ENCODE data around the gene GNB5.
"Not testable (repeated sequence)": the region's sequence is repeated elsewhere in the genome, so short reads cannot be mapped to it uniquely, and the experiment has no call there.

GNB5 gene

DNA sequence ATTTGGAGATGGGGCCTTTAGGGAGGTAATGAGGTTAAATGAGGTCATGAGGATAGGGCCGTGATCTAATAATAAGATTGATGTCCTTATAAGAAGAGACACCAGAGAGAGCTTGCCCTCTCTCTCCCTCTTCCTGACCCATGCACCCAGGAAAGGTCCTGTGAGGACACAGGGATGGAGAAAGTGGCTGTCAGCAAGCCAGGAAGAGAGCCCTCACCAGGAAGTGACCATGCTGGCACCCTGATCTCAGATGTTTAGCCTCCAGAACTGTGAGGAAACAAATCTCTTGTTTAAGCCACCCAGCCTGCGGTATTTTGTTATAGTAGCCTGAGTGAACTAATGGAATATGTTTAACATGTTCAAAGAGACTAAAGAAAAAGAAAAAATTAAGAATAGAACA lies 15.3 kb upstream of the GNB5 start:
- DNase-seq: no peak

DNA sequence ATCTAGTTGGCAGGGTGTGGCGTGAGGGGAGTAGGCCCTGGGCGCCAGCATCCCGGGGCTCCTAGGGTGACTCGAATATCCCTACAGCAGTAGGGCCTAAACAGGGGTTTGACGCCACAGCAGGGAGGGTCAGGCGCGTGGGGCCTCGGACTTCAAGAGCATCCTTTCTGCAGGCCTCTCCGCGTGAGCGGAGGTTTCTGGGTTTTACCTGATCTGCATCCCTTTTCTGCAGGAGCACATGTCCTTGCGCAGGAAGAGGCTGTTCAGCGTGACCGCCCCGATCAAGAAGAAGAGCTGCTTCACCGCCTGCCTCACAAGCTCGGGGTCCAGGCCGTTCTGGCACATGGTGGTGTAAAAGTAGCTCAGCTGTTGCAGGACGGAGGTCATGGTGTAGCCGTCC lies 13.5 kb upstream of the GNB5 start:
- DNase-seq: no peak

DNA sequence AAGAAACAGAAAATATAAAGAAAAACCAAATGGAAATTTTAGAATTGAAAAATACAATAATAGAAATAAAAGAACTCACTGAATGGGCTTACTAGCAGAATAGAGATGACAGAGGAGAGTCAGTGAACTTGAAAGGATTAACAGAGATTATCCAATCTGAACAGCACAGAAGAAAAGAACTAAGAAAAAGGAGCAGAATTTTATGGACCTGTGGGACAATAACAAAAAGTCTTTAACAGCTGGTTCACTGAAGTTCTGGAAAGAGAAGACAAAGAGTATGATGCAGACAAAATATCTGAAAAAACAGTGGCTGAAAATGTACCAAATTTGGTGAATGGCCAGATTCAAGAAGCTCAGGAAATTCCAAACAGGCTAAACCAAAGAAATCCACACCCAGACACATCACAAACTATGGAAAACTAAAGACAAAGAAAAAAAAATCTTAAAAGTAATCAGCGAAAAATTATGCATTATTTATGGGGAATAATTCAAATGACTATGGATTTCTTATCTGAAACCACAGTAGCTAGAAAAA lies 9.7 kb upstream of the GNB5 start:
- DNase-seq: no peak

DNA sequence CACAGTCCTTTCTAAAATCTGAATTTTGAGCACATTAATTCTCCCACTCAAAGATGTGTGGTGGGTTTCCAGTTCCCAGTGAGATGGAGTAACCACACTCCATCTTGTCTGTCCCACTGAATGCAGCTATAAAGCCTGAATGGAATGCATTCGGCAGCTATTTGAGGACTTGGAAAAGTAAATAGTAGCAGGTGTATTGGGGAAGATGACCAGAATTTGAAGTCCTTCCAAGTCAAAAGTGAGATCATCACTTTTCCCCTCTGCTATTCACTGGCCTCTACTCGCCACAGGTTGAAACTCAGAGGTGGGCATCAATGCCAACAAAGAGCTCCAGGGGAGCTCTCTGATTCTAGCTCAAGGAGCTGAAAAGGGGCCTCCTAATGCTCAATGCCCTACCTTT lies 8.1 kb upstream of the GNB5 start:
- DNase-seq: no peak

DNA sequence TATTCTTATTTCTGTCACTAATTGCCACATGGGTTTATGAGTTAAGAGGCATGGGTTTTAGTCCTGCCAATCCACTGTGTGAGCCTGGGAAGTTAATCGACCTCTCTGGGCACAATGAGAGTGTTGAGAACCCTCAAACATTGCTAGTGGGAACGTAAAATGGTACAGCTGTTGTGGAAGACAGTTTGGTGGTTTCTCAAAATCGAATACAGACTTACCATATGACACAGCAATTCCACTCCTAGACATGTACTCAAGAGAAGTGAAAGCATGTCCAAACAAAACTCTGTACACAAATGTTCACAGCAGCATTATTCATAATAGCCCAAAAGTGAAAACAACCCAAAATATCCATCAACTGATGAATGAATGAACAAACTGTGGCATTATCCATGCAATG lies 5.7 kb upstream of the GNB5 start:
- no peak for DNase-seq

DNA sequence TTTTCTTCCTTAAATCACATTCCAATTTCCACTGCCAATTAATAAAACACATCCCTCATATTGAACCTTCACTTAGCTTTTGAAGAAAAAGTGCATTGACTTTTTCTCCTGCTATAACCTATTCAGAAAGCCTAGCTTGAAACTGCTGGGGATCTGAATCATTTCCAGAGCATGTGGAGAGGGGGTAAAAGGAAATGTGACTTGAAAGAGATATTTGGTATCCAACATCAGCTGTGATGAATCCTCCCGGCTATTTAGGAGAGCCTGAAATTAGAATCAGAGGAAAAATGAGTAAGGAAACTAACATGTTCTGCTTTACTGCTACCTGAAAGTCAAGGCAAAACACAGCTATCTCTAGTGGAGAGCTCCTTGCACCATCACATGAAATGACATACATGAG lies 2.6 kb upstream of the GNB5 start:
- no peak for DNase-seq

DNA sequence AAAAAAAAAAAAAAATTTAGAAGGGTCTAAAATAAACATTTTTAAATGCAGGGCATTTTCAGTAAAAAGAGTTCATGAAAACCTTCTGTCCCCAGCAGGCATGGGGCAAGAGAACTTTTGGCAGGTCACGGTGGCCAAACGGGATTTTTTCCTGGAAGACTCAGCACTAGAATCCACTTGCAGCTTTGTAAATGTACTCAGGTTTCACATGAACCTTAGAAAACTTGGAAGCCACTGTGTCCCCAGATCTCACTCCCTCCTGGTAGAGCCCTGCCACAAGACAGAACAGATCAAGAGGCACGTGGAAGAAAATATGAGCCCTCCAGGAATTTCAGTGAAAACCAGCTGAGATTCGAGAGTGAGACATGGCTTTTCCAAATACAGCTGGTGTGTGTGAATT lies 2.1 kb upstream of the GNB5 start:
- no peak for DNase-seq

DNA sequence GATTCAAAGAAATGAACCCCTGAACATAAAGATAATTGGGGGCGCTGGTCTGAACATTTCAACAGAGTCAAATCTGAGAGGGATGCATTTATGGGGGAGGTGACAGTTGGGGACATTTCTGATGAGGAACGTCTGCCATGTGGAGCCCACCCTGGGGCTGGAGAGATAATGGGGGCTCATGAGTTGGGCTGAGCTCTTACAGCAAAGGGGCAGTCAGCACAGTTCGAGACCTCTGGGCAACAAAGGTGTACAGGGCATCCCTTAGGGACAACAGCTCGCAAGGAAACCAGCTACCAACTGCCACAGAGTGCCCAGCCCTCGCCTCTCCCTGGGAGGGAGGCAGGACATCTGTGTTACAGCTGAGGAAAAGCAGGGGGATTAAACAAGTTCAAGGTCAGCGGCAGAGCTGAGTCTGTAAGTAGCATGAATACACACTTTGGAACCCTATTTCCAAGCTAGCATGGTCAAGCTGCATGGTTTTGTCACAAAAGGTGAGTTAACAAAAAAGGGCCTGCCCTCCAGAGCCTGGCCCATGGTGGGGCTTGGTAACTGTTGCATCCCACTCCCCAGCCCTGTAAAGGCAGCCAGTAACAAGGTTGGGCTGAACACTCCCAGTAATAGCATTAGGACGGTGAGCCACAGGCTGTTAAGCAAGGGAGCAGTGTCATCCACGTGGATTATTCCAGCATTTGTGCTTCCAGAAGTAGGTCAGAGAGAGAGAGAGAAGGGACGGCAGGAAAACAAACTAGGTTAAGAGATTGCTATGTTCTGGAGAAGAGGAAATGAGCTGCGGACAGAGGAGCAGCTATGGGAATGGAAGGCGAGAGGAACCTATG lies 4.3 kb downstream of the GNB5 start:
- no peak for DNase-seq

DNA sequence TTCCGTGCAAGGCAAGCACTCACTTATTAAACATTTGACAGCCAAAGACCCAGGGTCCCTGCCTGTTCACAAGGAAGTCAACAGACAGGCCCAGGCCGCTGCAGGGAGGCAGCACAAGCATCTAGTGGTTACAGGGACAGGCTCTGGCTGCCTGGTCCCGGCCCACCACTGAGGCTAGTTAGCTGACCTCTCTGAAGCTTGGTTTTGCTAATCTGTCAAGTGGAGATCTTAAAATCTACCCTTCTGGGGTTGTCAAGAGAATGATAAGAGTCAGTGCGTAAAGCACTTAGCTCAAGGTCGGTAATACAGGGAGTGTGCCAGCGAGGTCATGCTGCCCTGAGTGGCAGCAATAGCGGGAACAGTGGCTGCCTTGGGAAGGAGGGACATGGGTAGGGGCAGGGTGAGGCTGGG lies 6.0 kb downstream of the GNB5 start:
- no peak for DNase-seq

DNA sequence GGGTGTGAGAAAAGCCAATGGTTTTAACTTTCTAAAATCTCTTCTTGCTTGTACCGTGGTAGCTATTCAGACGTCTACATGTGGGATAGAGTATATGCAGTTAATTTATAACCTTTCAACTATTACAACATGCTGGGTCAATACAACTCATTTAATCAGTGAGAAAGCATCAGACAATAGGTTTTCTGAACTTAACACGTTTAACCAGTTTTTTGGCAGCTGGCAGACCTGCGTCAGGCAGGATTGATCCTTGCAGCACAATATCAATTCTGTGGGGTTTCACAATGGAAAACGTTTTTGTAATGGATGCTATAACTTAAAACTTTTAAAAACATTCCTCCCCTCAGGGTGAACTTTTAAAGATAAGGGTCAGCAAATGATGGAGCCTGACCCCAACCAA lies 6.5 kb downstream of the GNB5 start:
- no peak for DNase-seq

DNA sequence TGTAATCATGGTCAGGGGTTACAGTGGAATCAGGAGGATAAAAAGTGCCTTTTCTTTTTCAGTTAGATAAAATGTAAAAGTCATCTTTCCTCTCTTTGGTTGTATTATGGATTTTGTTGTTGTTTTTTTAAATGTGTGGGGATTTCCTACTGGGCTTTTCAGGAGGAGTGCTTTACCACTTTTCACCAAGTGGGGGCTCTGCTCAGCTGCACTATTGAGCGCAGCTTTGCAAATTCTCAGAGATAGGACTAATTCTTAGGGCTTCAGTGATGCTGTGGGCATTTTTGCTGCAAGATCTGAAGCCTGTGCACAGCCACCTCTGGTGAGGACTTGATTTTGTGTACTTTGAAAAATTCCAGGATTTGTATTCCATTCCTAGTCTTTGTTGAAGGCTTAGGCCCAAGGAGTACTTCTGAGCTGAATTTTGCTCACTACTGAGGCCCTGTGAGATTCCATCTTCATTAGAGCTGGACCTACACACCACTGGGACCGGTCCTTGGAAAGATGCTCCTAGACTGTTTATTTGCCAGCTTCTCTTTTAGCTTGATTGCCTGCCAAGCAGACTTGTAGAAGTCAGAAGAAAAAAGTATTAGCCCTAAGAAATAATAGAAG lies 7.5 kb downstream of the GNB5 start:
- peak; percentile 39 for DNase-seq

DNA sequence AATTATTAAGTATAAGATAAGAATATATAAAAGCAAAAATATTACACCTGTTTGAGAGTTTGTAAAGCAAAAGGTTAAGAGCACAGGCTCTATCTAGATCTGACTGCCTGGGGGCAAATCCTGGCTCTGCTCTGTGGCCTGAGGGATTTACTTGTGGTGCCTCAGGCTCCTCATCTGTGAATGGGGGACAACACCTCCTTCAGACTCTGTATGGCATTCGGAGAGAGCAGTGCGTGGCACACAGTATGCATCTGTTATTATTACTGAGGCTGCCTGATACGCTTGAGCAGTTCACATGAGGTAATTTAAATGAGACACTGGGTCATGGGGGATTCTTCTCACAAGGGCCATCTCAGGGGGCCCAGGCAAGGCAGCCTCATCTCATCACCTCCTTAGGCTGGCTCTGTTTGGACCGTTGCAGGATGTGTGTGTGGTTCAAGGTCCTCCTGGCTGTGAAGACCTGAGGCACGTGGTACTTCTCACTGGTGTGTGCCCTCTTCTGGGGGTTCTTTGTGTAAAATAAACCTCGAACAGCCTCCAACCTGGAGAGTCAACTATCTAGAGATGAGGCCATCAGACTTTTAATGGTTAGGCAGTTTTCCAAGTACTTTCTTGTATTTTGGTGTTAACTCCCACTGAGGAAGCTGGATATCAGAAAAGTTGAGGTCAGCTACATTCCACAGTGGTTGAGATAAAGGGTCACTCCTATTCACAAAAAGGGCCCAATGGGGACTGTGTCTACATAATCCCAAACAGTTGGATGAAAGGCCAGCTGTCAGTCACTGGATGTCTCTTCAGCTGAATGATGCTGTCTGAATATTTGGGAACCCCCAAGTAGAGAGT lies 9.0 kb downstream of the GNB5 start:
- DNase-seq: no peak

DNA sequence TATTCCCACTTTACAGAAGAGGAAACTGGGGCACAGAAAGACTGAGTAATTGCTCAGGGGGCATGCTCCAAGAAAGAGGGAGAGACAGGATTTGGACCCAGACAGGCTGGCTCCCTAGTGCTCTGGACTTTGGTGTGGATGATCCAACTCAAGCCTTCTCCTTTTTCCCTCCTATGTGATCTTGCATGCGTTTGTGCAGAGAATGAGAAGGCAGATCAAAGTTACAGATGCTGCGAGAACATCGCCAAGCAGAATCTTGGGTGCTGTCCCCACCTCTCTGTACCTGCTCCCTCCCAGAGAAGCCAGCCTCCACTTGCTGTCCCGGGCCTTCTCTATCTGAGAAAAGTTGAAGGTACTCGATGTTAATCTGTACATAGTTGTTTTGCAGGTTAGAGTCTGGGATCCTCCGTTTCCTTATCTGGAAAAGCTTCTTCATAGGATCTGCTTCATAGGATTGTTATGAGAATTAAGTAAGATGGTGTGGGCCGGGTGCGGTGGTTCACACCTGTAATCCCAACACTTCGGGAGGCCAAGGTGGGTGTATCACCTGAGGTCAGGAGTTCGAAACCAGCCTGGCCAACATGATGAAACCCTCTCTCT lies 10.2 kb downstream of the GNB5 start:
- DNase-seq: no peak

DNA sequence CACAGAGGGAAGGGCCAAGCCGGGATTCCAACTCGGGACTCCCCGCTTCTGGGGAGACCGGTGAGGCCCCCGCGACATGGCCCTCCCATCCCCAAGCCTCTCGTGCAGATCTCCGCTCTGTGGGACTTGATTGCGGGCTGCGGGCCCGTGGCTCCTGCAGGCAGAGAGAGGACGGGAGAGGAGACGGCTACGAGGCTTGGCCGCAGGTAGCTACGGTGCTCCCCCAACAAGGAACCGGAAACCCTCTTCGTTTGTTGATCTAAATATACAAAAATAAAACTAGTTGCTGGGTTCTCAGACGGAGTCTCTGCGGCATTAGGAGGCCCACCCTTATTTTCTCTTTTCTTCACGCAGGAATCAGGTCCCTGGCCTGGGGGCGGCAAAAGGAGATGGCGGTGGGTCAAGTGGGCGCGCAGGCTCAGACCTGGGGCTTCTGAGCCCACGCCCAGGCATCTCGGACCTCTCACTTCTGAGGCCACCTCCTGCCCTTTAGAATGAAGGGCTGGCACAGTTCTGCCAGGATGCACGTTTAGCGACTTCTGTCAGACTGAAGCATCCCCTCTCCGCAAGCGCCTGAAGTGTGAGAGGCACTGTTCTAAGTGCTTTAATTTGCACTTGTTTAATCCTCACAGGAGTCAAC lies 10.9 kb downstream of the GNB5 start:
- peak; percentile 73 for DNase-seq

DNA sequence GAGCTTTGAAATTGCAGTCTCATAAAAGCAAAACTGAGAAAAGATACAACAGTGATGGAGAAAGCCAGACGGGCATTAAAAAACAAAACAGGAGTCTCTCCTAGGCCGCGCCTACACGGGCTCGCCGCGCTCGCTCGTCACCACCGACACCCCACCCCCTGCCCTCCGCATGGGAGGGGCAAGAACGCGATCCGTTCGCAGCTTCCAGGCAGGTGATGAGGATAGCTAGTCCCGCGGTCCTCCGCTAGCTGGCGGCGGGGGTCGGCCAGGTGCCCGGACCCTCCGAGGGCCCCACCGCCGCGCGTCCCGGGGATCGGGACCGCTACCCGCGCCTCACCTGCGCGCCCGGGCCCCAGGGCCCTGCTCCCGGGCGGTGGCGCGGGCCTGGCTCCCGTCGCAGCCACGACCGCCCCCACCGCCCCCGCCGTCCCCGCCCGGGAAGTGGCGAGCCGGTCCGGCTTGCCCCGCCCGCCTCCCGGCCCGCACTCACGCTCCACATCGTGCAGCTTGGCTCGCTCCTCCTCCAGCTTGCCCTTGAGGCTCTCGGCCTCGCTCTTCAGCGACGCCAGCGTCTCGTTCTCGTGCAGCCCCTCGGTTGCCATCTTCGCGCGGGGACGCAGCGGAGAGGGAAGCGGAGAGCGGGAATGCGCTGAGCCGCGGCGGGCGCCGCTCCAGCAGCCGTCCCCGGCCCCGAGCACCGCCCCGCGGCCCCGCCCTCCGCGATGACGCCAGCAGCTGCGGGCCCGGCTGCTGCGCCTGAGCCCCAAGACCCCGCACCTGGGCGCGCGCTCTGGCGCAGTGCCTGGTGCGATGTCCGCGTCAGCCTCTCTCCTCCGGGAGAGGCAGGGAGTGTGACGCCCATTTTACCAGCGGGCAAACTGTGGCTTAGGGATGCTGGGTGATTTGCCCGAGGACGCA lies 11.7 kb downstream of the GNB5 start:
- DNase-seq: peak; percentile 91

DNA sequence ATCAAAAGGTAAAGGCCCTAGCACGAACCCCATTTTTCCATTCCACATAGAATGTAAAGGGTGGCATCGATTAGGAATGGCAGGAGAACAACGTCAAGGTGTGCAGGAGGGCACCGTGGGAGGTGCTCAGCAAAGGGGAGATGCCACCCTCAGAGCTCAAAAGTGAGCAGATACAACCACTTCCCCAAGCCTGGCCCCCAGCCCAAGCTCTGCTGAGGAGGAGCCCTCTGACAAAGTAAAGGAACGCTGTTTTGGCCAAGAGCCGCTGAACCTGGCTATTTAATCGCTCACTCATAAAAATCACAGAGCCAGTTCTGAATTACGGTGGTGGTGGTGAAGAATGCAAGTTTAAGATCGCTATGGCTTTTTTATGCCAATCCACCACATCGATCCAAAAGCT lies 12.4 kb downstream of the GNB5 start:
- no peak for DNase-seq

DNA sequence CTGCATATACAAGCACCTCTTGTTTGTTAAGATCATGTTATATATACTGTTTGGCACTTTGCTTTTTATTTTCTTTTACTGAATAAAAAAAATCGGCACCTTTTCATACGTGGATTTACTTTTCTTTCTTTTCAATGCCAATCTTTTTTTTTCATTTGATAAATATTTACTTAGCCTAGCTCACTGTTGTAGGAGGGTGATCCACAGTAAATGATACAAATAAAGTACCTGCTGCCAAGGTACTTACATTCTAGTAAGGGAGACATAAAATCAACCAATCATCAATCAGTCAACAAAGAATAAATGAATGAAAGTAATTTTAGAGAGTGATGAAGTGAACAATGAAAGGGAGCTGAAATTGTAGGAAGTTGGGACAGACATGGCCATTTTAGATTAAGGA lies 18.3 kb downstream of the GNB5 start:
- DNase-seq: no peak

DNA sequence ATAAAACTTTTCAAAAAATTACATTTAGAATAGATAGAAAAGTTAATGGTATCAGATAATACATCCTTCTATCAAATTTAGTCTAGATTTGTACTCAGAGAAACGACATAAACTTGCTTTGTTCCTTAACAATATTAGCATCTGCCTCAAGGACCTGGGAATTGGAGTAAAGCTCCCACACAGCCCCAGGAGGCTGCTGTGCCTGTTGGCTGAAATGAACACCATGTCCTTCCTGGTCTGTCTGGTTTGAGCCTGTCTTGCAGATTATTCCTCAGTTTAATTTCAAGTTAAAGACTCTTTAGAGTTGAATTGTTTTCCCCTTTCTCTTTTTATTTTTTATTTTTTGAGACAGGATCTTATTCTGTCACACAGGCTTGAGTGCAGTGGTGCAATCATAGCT lies 19.4 kb downstream of the GNB5 start:
- no peak for DNase-seq

DNA sequence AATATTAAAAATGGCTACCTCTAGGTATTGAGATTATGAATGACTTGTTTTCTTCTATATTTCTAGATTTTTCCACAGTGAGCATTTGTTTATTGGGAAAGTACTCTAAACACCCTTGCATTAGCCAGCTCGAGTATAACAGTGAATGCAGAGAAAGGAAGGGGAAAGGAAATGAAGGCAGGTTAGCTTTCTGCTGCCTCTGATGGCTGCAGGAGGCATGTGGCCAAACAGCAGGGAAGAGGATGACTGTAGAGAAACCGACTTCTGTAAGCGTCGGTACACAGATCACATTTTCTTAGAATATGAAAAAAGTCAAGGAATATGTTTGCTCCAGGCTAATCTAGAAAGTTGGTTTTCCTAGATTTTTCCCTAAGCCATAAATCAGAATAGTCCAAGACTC lies 19.8 kb downstream of the GNB5 start:
- peak; percentile 13 for DNase-seq

DNA sequence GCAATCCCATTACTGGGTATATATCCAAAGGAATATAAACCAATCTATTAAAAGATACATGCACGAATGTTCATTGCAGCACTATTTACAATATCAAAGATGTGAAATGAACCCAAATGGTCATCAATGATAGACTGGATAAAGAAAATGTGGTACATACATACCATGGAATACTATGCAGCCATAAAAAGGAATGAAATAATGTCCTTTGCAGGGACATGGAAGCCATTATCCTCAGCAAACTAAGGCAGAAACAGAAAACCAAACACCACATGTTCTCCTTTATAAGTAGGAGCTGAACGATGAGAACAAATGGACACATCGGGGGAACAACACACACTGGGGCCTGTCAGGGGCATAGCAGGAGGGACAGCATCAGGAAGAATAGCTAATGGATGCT lies 21.0 kb downstream of the GNB5 start:
- not testable (repeated sequence) for DNase-seq

DNA sequence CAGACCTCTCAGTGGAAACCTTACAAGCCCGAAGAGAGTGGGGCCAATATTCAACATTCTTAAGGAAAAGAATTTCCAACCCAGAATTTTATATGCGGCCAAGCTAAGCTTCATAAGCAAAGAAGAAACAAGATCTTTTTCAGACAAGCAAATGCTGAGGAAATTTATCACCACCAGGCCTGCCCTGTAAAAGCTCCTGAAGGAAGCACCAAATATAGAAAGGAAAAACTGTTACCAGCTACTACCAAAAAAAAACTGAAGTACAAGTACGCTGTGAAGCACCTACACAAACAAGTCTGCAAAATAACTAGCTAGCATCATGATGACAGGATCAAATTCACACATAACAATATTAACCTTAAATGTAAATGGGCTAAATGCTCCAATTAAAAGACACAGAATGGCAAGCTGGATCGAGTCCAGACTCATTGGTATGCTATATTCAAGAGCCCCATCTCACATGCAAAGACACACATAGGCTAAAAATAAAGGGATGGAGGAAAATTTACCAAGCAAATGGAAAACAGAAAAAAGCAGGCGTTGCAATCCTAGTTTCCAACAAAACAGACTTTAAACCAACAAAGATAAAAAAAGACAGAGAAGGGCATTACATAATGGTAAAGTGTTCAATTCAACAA lies 25.6 kb downstream of the GNB5 start:
- DNase-seq: not testable (repeated sequence)
